Measurements from ENCODE around the gene TBX2. TPM values are rescaled to one million over a fixed set of nuclear protein-coding genes. Genes with fewer than 3 reads are reported as not detected.

The TBX2 gene
- total RNA-seq, 1 donor from 2014 or later = 16.1 TPM

GRCh38 chr17:61401389-61402072 is 1.9 kb downstream of the TBX2 start:
- Mint-ChIP-seq H3K9me3 (no peaks in the 10 kb centered on the region), H3K4me1 (peaks cover 39% of the 10 kb centered on the region), H3K4me3 (peak overlapping the region; percentile 88), H3K36me3 (ENCODE audit: low read depth) (peaks cover 17% of the 10 kb centered on the region), H3K27ac (ENCODE audit: unreplicated experiment) (no peak overlapping the region), H3K27me3 (ENCODE audit: low read depth) (peaks cover 80% of the 10 kb centered on the region)
- no peak for TF ChIP-seq CTCF (conservative IDR thresholded peaks at IDR 0.05)
- no peak for DNase-seq (ENCODE audit: low read depth, low spot score)

- no peak overlapping the region for H3K27ac Mint-ChIP-seq (ENCODE audit: unreplicated experiment)
- TF ChIP-seq CTCF (conservative IDR thresholded peaks at IDR 0.05) = no peak
- H3K4me3 Mint-ChIP-seq = peak overlapping the region; percentile 88
- peaks cover 17% of the 10 kb centered on the region for H3K36me3 Mint-ChIP-seq (ENCODE audit: low read depth)
- DNase-seq (ENCODE audit: low read depth, low spot score) = no peak
- peaks cover 83% of the 10 kb centered on the region for H3K27me3 Mint-ChIP-seq (ENCODE audit: low read depth)
- no peaks in the 10 kb centered on the region for H3K9me3 Mint-ChIP-seq
- peaks cover 39% of the 10 kb centered on the region for H3K4me1 Mint-ChIP-seq
Observed at GRCh38 chr17:61402073-61402541, 2.5 kb downstream of the TBX2 start.

GRCh38 chr17:61402978-61403800 is 3.5 kb downstream of the TBX2 start:
- no peak for TF ChIP-seq CTCF (conservative IDR thresholded peaks at IDR 0.05)
- Mint-ChIP-seq H3K4me1 (peaks cover 32% of the 10 kb centered on the region), H3K9me3 (no peaks in the 10 kb centered on the region), H3K27ac (ENCODE audit: unreplicated experiment) (no peak overlapping the region), H3K4me3 (peak overlapping the region; percentile 80), H3K36me3 (ENCODE audit: low read depth) (peaks cover 19% of the 10 kb centered on the region), H3K27me3 (ENCODE audit: low read depth) (peaks cover 85% of the 10 kb centered on the region)
- no peak for DNase-seq (ENCODE audit: low read depth, low spot score)

GRCh38 chr17:61403801-61404662 is 4.4 kb downstream of the TBX2 start:
- H3K9me3 Mint-ChIP-seq = no peaks in the 10 kb centered on the region

More at GRCh38 chr17:61403801-61404662, 4.4 kb downstream of the TBX2 start:
- no peak for DNase-seq (ENCODE audit: low read depth, low spot score)
- no peak for TF ChIP-seq CTCF (conservative IDR thresholded peaks at IDR 0.05)
- peaks cover 31% of the 10 kb centered on the region for H3K4me1 Mint-ChIP-seq
- no peak overlapping the region for H3K27ac Mint-ChIP-seq (ENCODE audit: unreplicated experiment)
- H3K4me3 Mint-ChIP-seq = peak overlapping the region; percentile 80
- peaks cover 86% of the 10 kb centered on the region for H3K27me3 Mint-ChIP-seq (ENCODE audit: low read depth)
- peaks cover 19% of the 10 kb centered on the region for H3K36me3 Mint-ChIP-seq (ENCODE audit: low read depth)

All from neural crest cell (in vitro differentiated cells).